Brain microvascular endothelial cell (primary cell): ENCODE data around the gene ADAMTSL1.

Experiments used
- DNase-seq: peaks from one replicate; pipeline ENCODE4 v3.0.0-alpha.2; 2020
- H3K27ac ChIP-seq: fragments of 250-450 bp; sonication (Bioruptor Pico); 2 replicates; pipeline ENCODE4 v1.5.1; 2020; ENCODE audit warnings: mild to moderate bottlenecking, moderate library complexity
- H3K27me3 ChIP-seq: fragments of 250-450 bp; sonication (Bioruptor Pico); replicated peaks from 2 replicates; pipeline ENCODE4 v1.5.1; 2020; ENCODE audit warnings: mild to moderate bottlenecking
- H3K36me3 ChIP-seq: fragments of 250-450 bp; sonication (Bioruptor Pico); replicated peaks from 2 replicates; pipeline ENCODE4 v1.5.1; 2020; ENCODE audit warnings: mild to moderate bottlenecking
- H3K4me3 ChIP-seq: 2 replicates; pipeline ENCODE4 v1.5.1; 2011; ENCODE audit warnings: low read depth, mild to moderate bottlenecking, control low read depth, low read length, moderate library complexity
- CTCF ChIP-seq: IDR thresholded peaks from 2 replicates; pipeline ENCODE4 v1.5.1; 2011; ENCODE audit warnings: low read depth, mild to moderate bottlenecking, moderate library complexity, low read length, control low read depth, inconsistent platforms; ENCODE audit errors: missing control alignments
- in situ Hi-C: cut with HindIII; loops from 2 replicates; pipeline ENCODE4 v1.10.0; 2017; ENCODE audit warnings: low sequenced_read_pairs, low pct_ligation_motif_present

ADAMTSL1 gene

GRCh38 chr9:18766989-18767550, 293.1 kb downstream of the ADAMTSL1 start:
- Histone ChIP-seq H3K27me3 (no peaks in the 10 kb centered on the region), H3K4me3 (no peak overlapping the region), H3K27ac (no peak overlapping the region), H3K36me3 (no peaks in the 10 kb centered on the region)
- DNase-seq, result no peak
- in situ Hi-C loops, result no loop called here
- no peak for TF ChIP-seq CTCF

GRCh38 chr9:18768951-18769622, 295.1 kb downstream of the ADAMTSL1 start:
- Histone ChIP-seq H3K27me3 (no peaks in the 10 kb centered on the region), H3K36me3 (no peaks in the 10 kb centered on the region), H3K27ac (no peak overlapping the region), H3K4me3 (no peak overlapping the region)
- no peak for DNase-seq
- TF ChIP-seq CTCF, result no peak
- in situ Hi-C loops, result no loop called here

GRCh38 chr9:18770131-18770908, 296.4 kb downstream of the ADAMTSL1 start:
- DNase-seq, result no peak
- H3K4me3 ChIP-seq, result no peak overlapping the region
- in situ Hi-C loops, result no loop called here
- no peaks in the 10 kb centered on the region for H3K36me3 ChIP-seq
- TF ChIP-seq CTCF, result no peak
- H3K27ac ChIP-seq, result no peak overlapping the region
- no peaks in the 10 kb centered on the region for H3K27me3 ChIP-seq

DNA sequence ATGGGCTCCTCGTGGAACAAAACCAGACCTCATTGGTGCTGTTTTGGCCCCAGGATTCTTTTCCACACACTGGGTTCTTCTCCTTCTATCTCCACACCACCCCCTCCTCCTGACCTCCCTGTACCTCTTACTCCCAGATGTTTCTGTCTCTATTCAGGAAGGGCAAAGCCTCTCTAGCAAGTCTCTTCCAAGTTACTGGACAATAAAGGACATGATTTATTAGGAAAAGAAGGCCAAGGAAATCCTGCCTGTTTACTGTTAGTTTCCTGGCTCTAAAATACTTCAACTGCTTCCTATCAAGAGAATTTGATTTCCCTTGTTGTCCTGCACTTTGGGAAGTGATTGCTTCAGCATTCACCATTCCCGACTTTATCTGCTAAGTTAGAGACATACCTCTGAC, 297.1 kb downstream of the ADAMTSL1 start:
- in situ Hi-C loops, result no loop called here

DNA sequence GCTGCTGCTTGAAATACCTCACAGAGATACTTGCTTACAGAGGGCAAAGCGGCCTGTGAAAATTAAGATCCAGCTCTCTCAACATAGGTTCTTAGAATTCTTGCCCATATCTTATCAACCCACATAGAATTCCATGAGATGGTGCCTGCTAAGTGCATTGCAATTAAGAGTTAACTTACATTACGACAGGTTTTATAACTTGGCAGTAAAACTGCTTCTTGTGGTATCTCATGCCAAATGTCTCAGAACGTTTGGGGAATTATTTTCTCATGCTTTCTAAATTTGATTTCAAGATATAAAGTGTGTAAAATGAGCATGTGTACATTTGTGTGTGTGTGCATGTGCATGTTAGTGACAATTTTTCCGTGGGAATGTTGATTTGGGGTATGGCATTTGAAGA, 297.8 kb downstream of the ADAMTSL1 start:
- no peak overlapping the region for H3K27ac ChIP-seq
- in situ Hi-C loops, result no loop called here
- no peak for TF ChIP-seq CTCF
- no peak for DNase-seq
- H3K27me3 ChIP-seq, result no peaks in the 10 kb centered on the region
- H3K4me3 ChIP-seq, result no peak overlapping the region
- peaks cover 3% of the 10 kb centered on the region for H3K36me3 ChIP-seq

More for the DNA sequence above, 297.1 kb downstream of the ADAMTSL1 start:
- no peak overlapping the region for H3K4me3 ChIP-seq
- no peak overlapping the region for H3K27ac ChIP-seq
- no peaks in the 10 kb centered on the region for H3K36me3 ChIP-seq
- no peak for DNase-seq
- H3K27me3 ChIP-seq, result no peaks in the 10 kb centered on the region
- TF ChIP-seq CTCF, result no peak
